ENCODE measurements around the gene SSR4.

SSR4 gene

GRCh38 chrX:153803211-153804099, 9.0 kb downstream of the SSR4 start:
- no peak for TF ChIP-seq CTCF (IDR thresholded peaks at IDR 0.05; ENCODE audit: low read depth, low read length, missing control alignments)
- no peak for DNase-seq
- Histone ChIP-seq H3K27me3 (replicated peaks) (no peaks in the 10 kb centered on the region), H3K36me3 (replicated peaks) (no peaks in the 10 kb centered on the region), H3K27ac (no peak overlapping the region), H3K4me3 (ENCODE audit: low read depth, low read length) (no peak overlapping the region)
- in situ Hi-C loops (cut with HindIII; ENCODE audit: low pct_ligation_motif_present, low sequenced_read_pairs): no loop called here

- DNase-seq: no peak
- H3K27me3 ChIP-seq (replicated peaks): no peaks in the 10 kb centered on the region
- H3K4me3 ChIP-seq (ENCODE audit: low read depth, low read length): no peak overlapping the region
- no peak for TF ChIP-seq CTCF (IDR thresholded peaks at IDR 0.05; ENCODE audit: low read depth, low read length, missing control alignments)
- no peaks in the 10 kb centered on the region for H3K36me3 ChIP-seq (replicated peaks)
- in situ Hi-C loops (cut with HindIII; ENCODE audit: low pct_ligation_motif_present, low sequenced_read_pairs): no loop called here
- no peak overlapping the region for H3K27ac ChIP-seq
Observed at GRCh38 chrX:153804100-153804595, 9.7 kb downstream of the SSR4 start.

GRCh38 chrX:153804621-153805020, 10.2 kb downstream of the SSR4 start:
- Histone ChIP-seq H3K36me3 (replicated peaks) (no peaks in the 10 kb centered on the region), H3K27me3 (replicated peaks) (no peaks in the 10 kb centered on the region), H3K27ac (no peak overlapping the region), H3K4me3 (ENCODE audit: low read depth, low read length) (no peak overlapping the region)
- no peak for DNase-seq
- in situ Hi-C loops (cut with HindIII; ENCODE audit: low pct_ligation_motif_present, low sequenced_read_pairs): no loop called here
- no peak for TF ChIP-seq CTCF (IDR thresholded peaks at IDR 0.05; ENCODE audit: low read depth, low read length, missing control alignments)

GRCh38 chrX:153805436-153805835, 11.0 kb downstream of the SSR4 start:
- no peak for TF ChIP-seq CTCF (IDR thresholded peaks at IDR 0.05; ENCODE audit: low read depth, low read length, missing control alignments)
- in situ Hi-C loops (cut with HindIII; ENCODE audit: low pct_ligation_motif_present, low sequenced_read_pairs): no loop called here
- no peaks in the 10 kb centered on the region for H3K27me3 ChIP-seq (replicated peaks)
- DNase-seq: no peak
- H3K36me3 ChIP-seq (replicated peaks): no peaks in the 10 kb centered on the region
- H3K4me3 ChIP-seq (ENCODE audit: low read depth, low read length): no peak overlapping the region
- H3K27ac ChIP-seq: no peak overlapping the region

- in situ Hi-C loops (cut with HindIII; ENCODE audit: low pct_ligation_motif_present, low sequenced_read_pairs): no loop called here
- DNase-seq: no peak
Observed at GRCh38 chrX:153806999-153807575, 12.6 kb downstream of the SSR4 start.

More at GRCh38 chrX:153806999-153807575, 12.6 kb downstream of the SSR4 start:
- Histone ChIP-seq H3K27ac (no peak overlapping the region), H3K36me3 (replicated peaks) (no peaks in the 10 kb centered on the region), H3K27me3 (replicated peaks) (no peaks in the 10 kb centered on the region), H3K4me3 (ENCODE audit: low read depth, low read length) (no peak overlapping the region)
- no peak for TF ChIP-seq CTCF (IDR thresholded peaks at IDR 0.05; ENCODE audit: low read depth, low read length, missing control alignments)
